Measurements from ENCODE around the gene NPSR1. TPM values are rescaled to one million over a fixed set of nuclear protein-coding genes. Genes with fewer than 3 reads are reported as not detected.

NPSR1 gene
- total RNA-seq, 1 donor from 2014 or later = not detected

GRCh38 chr7:34750636-34751035 lies 92.6 kb downstream of the NPSR1 start:
- Histone ChIP-seq H3K36me3 (no peaks in the 10 kb centered on the region), H3K27ac (replicated peaks) (no peak overlapping the region), H3K4me1 (peaks cover 21% of the 10 kb centered on the region), H3K27me3 (ENCODE audit: low read depth) (no peaks in the 10 kb centered on the region), H3K4me3 (no peak overlapping the region), H3K9me3 (replicated peaks) (no peaks in the 10 kb centered on the region)
- no peak for TF ChIP-seq CTCF (IDR thresholded peaks at IDR 0.05; ENCODE audit: borderline replicate concordance)
- no peak for DNase-seq
- intact Hi-C loops (cut with micrococcal nuclease) = no loop called here

- TF ChIP-seq CTCF (IDR thresholded peaks at IDR 0.05; ENCODE audit: borderline replicate concordance) = no peak
- Histone ChIP-seq H3K27me3 (ENCODE audit: low read depth) (no peaks in the 10 kb centered on the region), H3K9me3 (replicated peaks) (no peaks in the 10 kb centered on the region), H3K36me3 (no peaks in the 10 kb centered on the region), H3K4me1 (peaks cover 20% of the 10 kb centered on the region), H3K27ac (replicated peaks) (no peak overlapping the region), H3K4me3 (no peak overlapping the region)
- intact Hi-C loops (cut with micrococcal nuclease) = no loop called here
- no peak for DNase-seq
These were observed 94.0 kb downstream of the NPSR1 start for GRCh38 chr7:34751725-34752643.

GRCh38 chr7:34752929-34753328 lies 94.9 kb downstream of the NPSR1 start:
- Histone ChIP-seq H3K27ac (replicated peaks) (no peak overlapping the region), H3K4me1 (peaks cover 11% of the 10 kb centered on the region), H3K36me3 (no peaks in the 10 kb centered on the region), H3K9me3 (replicated peaks) (no peaks in the 10 kb centered on the region), H3K27me3 (ENCODE audit: low read depth) (no peaks in the 10 kb centered on the region), H3K4me3 (no peak overlapping the region)
- intact Hi-C loops (cut with micrococcal nuclease) = no loop called here
- no peak for TF ChIP-seq CTCF (IDR thresholded peaks at IDR 0.05; ENCODE audit: borderline replicate concordance)
- no peak for DNase-seq

- TF ChIP-seq CTCF (IDR thresholded peaks at IDR 0.05; ENCODE audit: borderline replicate concordance) = no peak
- no peaks in the 10 kb centered on the region for H3K36me3 ChIP-seq
- no peaks in the 10 kb centered on the region for H3K9me3 ChIP-seq (replicated peaks)
- DNase-seq = no peak
- H3K27ac ChIP-seq (replicated peaks) = no peak overlapping the region
- no peak overlapping the region for H3K4me3 ChIP-seq
- no peaks in the 10 kb centered on the region for H3K4me1 ChIP-seq
- intact Hi-C loops (cut with micrococcal nuclease) = no loop called here
- H3K27me3 ChIP-seq (ENCODE audit: low read depth) = no peaks in the 10 kb centered on the region
These were observed 97.0 kb downstream of the NPSR1 start for GRCh38 chr7:34755008-34755407.

GRCh38 chr7:34756025-34756437 lies 98.0 kb downstream of the NPSR1 start:
- no peak for TF ChIP-seq CTCF (IDR thresholded peaks at IDR 0.05; ENCODE audit: borderline replicate concordance)
- Histone ChIP-seq H3K27ac (replicated peaks) (no peak overlapping the region), H3K9me3 (replicated peaks) (no peaks in the 10 kb centered on the region), H3K4me1 (no peaks in the 10 kb centered on the region), H3K27me3 (ENCODE audit: low read depth) (no peaks in the 10 kb centered on the region), H3K36me3 (no peaks in the 10 kb centered on the region), H3K4me3 (no peak overlapping the region)
- intact Hi-C loops (cut with micrococcal nuclease) = no loop called here
- no peak for DNase-seq
